Stimulated activated CD4-positive, alpha-beta T cell treated with anti-CD3 and anti-CD28 coated beads, Interleukin-2, amount 100 ng/mL, for 48 hours (primary cell): Measurements from ENCODE around the gene STK32B.
"Not testable (repeated sequence)": the region's sequence is repeated elsewhere in the genome, so short reads cannot be mapped to it uniquely, and the experiment has no call there.

ENCODE experiments used
- DNase-seq, 2 donors: peaks; one replicate each; pipeline ENCODE4 v3.0.0-alpha.2; 2020

The STK32B gene

GRCh38 chr4:5409972-5410618, 358.8 kb downstream of the STK32B start:
- DNase-seq: no peak

- no peak for DNase-seq
Measured at GRCh38 chr4:5412296-5412695, 361.0 kb downstream of the STK32B start.

GRCh38 chr4:5412751-5413150, 361.5 kb downstream of the STK32B start:
- no peak for DNase-seq

GRCh38 chr4:5416637-5417036, 365.4 kb downstream of the STK32B start:
- DNase-seq: no peak

- DNase-seq: no peak
Measured at GRCh38 chr4:5420266-5420665, 369.0 kb downstream of the STK32B start.

- DNase-seq: no peak
Measured at GRCh38 chr4:5421416-5421815, 370.1 kb downstream of the STK32B start.

GRCh38 chr4:5422195-5422594, 370.9 kb downstream of the STK32B start:
- no peak for DNase-seq

GRCh38 chr4:5423670-5424069, 372.4 kb downstream of the STK32B start:
- DNase-seq: no peak

GRCh38 chr4:5424211-5424610, 372.9 kb downstream of the STK32B start:
- no peak for DNase-seq

GRCh38 chr4:5424901-5425300, 373.6 kb downstream of the STK32B start:
- DNase-seq: no peak

GRCh38 chr4:5429747-5430146, 378.5 kb downstream of the STK32B start:
- no peak for DNase-seq

GRCh38 chr4:5433196-5433595, 381.9 kb downstream of the STK32B start:
- DNase-seq: no peak

- DNase-seq: no peak
Measured at GRCh38 chr4:5435201-5435600, 383.9 kb downstream of the STK32B start.

GRCh38 chr4:5435823-5436222, 384.5 kb downstream of the STK32B start:
- no peak for DNase-seq

- not testable (repeated sequence) for DNase-seq
Measured at GRCh38 chr4:5443976-5444802, 392.9 kb downstream of the STK32B start.

- DNase-seq: no peak
Measured at GRCh38 chr4:5444918-5445517, 393.7 kb downstream of the STK32B start.

GRCh38 chr4:5446595-5447226, 395.4 kb downstream of the STK32B start:
- DNase-seq: no peak

GRCh38 chr4:5447755-5448154, 396.5 kb downstream of the STK32B start:
- DNase-seq: no peak

GRCh38 chr4:5448221-5448620, 396.9 kb downstream of the STK32B start:
- no peak for DNase-seq

- DNase-seq: no peak
Measured at GRCh38 chr4:5451243-5451642, 400.0 kb downstream of the STK32B start.

GRCh38 chr4:5452156-5452555, 400.9 kb downstream of the STK32B start:
- DNase-seq: no peak

- DNase-seq: no peak
Measured at GRCh38 chr4:5455003-5455585, 403.8 kb downstream of the STK32B start.

GRCh38 chr4:5456296-5456845, 405.1 kb downstream of the STK32B start:
- DNase-seq: no peak
